Tibial artery (tissue), 4 donors: ENCODE results near the gene ASB10.
A peak's percentile ranks its signal among the peaks of the same experiment; 100 is the strongest.

Experiments
- DNase-seq, 2 donors: peaks; one replicate each; pipeline ENCODE4 v3.0.0-alpha.2; 2019
- H3K27ac ChIP-seq, 2 donors: fragments of 200-600 bp; sonication (generic) in 1 of 2; 1 replicate in 1 of 2; 2 replicates in 1 of 2; pipeline ENCODE4 v1.5.1; 2018 to 2019; ENCODE audit warnings: mild to moderate bottlenecking in 1 of 2
- H3K27me3 ChIP-seq, 2 donors: fragments of 200-600 bp; sonication (generic) in 1 of 2; one replicate each; pipeline versions ENCODE4 v1.5.1 to v1.6.0; 2016 to 2019
- H3K36me3 ChIP-seq, 3 donors: fragments of 200-600 bp; sonication (generic) in 2 of 3; one replicate each; pipeline ENCODE4 v1.5.1; 2016 to 2019; ENCODE audit warnings: mild to moderate bottlenecking in 2 of 3
- H3K4me1 ChIP-seq, 4 donors: fragments of 200-600 bp; sonication (generic) in 2 of 4; 1 replicate in 3 of 4; 2 replicates in 1 of 4; pipeline ENCODE4 v1.5.1; 2016 to 2019
- H3K4me3 ChIP-seq, 2 donors: fragments of 200-600 bp; sonication (generic) in 1 of 2; 1 replicate in 1 of 2; 2 replicates in 1 of 2; pipeline ENCODE4 v1.5.1; 2018 to 2019; ENCODE audit warnings: mild to moderate bottlenecking in 2 of 2
- H3K9me3 ChIP-seq, 3 donors: fragments of 200-600 bp; sonication (generic) in 1 of 3; one replicate each; pipeline ENCODE4 v1.5.1; 2016 to 2019
- CTCF ChIP-seq, 2 experiments: fragments of 200-600 bp in 1 of 2; fragments of 450-650 bp in 1 of 2; IDR thresholded peaks; one replicate each; pipeline ENCODE4 v1.5.1; 2017 to 2019; ENCODE audit warnings: antibody characterized with exemption in 2 of 2, mild to moderate bottlenecking in 1 of 2, moderate library complexity in 1 of 2
- intact Hi-C: fragments of 100-400 bp; cut with DNase I; formaldehyde crosslinking; loops from one replicate; pipeline ENCODE4 v1.15.0; 2023; ENCODE audit warnings: low total_unique reads

Gene ASB10

GRCh38 chr7:151186640-151187408 lies at the start of gene ASB10:
Gene ASB10 (minus strand): TSS chr7:151187250. CDS start chr7:151187130, 120 bp downstream.
- no peak for TF ChIP-seq CTCF (IDR thresholded peaks at IDR 0.05)
- Histone ChIP-seq H3K4me1 (no peaks in the 10 kb centered on the region), H3K9me3 (no peaks in the 10 kb centered on the region), H3K27me3 (peaks cover 0 to 32% of the 10 kb centered on the region in 2 donors), H3K4me3 (no peak within 1 kb of the TSS), H3K27ac (no peak within 1 kb of the TSS), H3K36me3 (no peaks in the 10 kb centered on the region)
- intact Hi-C loops = no loop called here
- no peak for DNase-seq

GRCh38 chr7:151236406-151236805 lies 49.4 kb upstream of the ASB10 start:
- H3K4me1 ChIP-seq = peaks cover 0 to 26% (median 20%) of the 10 kb centered on the region in 4 donors
- peaks cover 42 to 67% (median 64%) of the 10 kb centered on the region in 3 donors for H3K36me3 ChIP-seq
- no peak for TF ChIP-seq CTCF (IDR thresholded peaks at IDR 0.05)
- no peaks in the 10 kb centered on the region for H3K27me3 ChIP-seq
- no peak for DNase-seq
- intact Hi-C loops = no loop called here
- H3K4me3 ChIP-seq = no peak overlapping the region
- H3K27ac ChIP-seq = no peak overlapping the region
- H3K9me3 ChIP-seq = no peaks in the 10 kb centered on the region

GRCh38 chr7:151235091-151235787 lies 48.2 kb upstream of the ASB10 start:
- no peak overlapping the region for H3K4me3 ChIP-seq
- H3K27ac ChIP-seq = no peak overlapping the region
- H3K27me3 ChIP-seq = no peaks in the 10 kb centered on the region
- intact Hi-C loops = no loop called here
- no peak for TF ChIP-seq CTCF (IDR thresholded peaks at IDR 0.05)
- H3K4me1 ChIP-seq = peaks cover 0 to 26% (median 20%) of the 10 kb centered on the region in 4 donors
- H3K36me3 ChIP-seq = peaks cover 42 to 56% (median 53%) of the 10 kb centered on the region in 3 donors
- H3K9me3 ChIP-seq = no peaks in the 10 kb centered on the region
- DNase-seq = no peak

GRCh38 chr7:151233804-151234203 lies 46.8 kb upstream of the ASB10 start:
- Histone ChIP-seq H3K9me3 (no peaks in the 10 kb centered on the region), H3K4me3 (peak overlapping the region; percentile 85 to 95), H3K36me3 (peaks cover 28 to 41% (median 40%) of the 10 kb centered on the region in 3 donors), H3K27me3 (no peaks in the 10 kb centered on the region), H3K4me1 (peaks cover 0 to 26% (median 20%) of the 10 kb centered on the region in 4 donors), H3K27ac (peak overlapping the region; percentile 84 to 87)
- intact Hi-C loops = no loop called here
- TF ChIP-seq CTCF (IDR thresholded peaks at IDR 0.05) = no peak
- peak in 1 of 2 donors; percentile 60 for DNase-seq

GRCh38 chr7:151232917-151233701 lies 46.1 kb upstream of the ASB10 start:
- peak in 1 of 2 donors; percentile 78 for DNase-seq
- peaks cover 22 to 35% (median 33%) of the 10 kb centered on the region in 3 donors for H3K36me3 ChIP-seq

More at GRCh38 chr7:151232917-151233701, 46.1 kb upstream of the ASB10 start:
- Histone ChIP-seq H3K9me3 (no peaks in the 10 kb centered on the region), H3K4me3 (peak overlapping the region; percentile 85 to 95), H3K4me1 (peaks cover 0 to 28% (median 21%) of the 10 kb centered on the region in 4 donors), H3K27ac (peak overlapping the region; percentile 84 to 87), H3K27me3 (no peaks in the 10 kb centered on the region)
- intact Hi-C loops = no loop called here
- no peak for TF ChIP-seq CTCF (IDR thresholded peaks at IDR 0.05)
